ENCODE data around the gene SH3BGR.
A peak's percentile ranks its signal among the peaks of the same experiment; 100 is the strongest.

The SH3BGR gene

GRCh38 chr21:39461419-39461818 lies 9.6 kb downstream of the SH3BGR start:
- DNase-seq: no peak

- no peak for DNase-seq
Observed at GRCh38 chr21:39463308-39463707, 11.5 kb downstream of the SH3BGR start.

- DNase-seq: no peak
Observed at GRCh38 chr21:39466584-39466983, 14.8 kb downstream of the SH3BGR start.

- no peak for DNase-seq
Observed at GRCh38 chr21:39467746-39468145, 16.0 kb downstream of the SH3BGR start.

GRCh38 chr21:39468559-39468958 lies 16.8 kb downstream of the SH3BGR start:
- DNase-seq: no peak

- no peak for DNase-seq
Observed at GRCh38 chr21:39471598-39471997, 19.8 kb downstream of the SH3BGR start.

- no peak for DNase-seq
Observed at GRCh38 chr21:39472786-39473185, 21.0 kb downstream of the SH3BGR start.

- no peak for DNase-seq
Observed at GRCh38 chr21:39474611-39475010, 22.8 kb downstream of the SH3BGR start.

- no peak for DNase-seq
Observed at GRCh38 chr21:39479164-39479813, 27.5 kb downstream of the SH3BGR start.

GRCh38 chr21:39479814-39480182 lies 28.0 kb downstream of the SH3BGR start:
- no peak for DNase-seq

- no peak for DNase-seq
Observed at GRCh38 chr21:39480271-39480670, 28.5 kb downstream of the SH3BGR start.

GRCh38 chr21:39481886-39482285 lies 30.1 kb downstream of the SH3BGR start:
- DNase-seq: no peak

GRCh38 chr21:39483917-39484316 lies 32.1 kb downstream of the SH3BGR start:
- no peak for DNase-seq

GRCh38 chr21:39484711-39485276 lies 33.0 kb downstream of the SH3BGR start:
- DNase-seq: no peak

GRCh38 chr21:39489380-39489924 lies 37.7 kb downstream of the SH3BGR start:
- DNase-seq: no peak

GRCh38 chr21:39499156-39499555 lies 47.4 kb downstream of the SH3BGR start:
- no peak for DNase-seq

- no peak for DNase-seq
Observed at GRCh38 chr21:39502631-39503030, 50.9 kb downstream of the SH3BGR start.

GRCh38 chr21:39503123-39503762 lies 51.5 kb downstream of the SH3BGR start:
- no peak for DNase-seq

- peak; percentile 7 for DNase-seq
Observed at GRCh38 chr21:39504230-39504629, 52.5 kb downstream of the SH3BGR start.

- DNase-seq: no peak
Observed at GRCh38 chr21:39510240-39510639, 58.5 kb downstream of the SH3BGR start.

- DNase-seq: no peak
Observed at GRCh38 chr21:39511102-39511501, 59.3 kb downstream of the SH3BGR start.

GRCh38 chr21:39513735-39514134 lies 62.0 kb downstream of the SH3BGR start:
- no peak for DNase-seq

GRCh38 chr21:39515684-39516472 lies 64.1 kb downstream of the SH3BGR start:
- no peak for DNase-seq
